Activated CD8-positive, alpha-beta memory T cell treated with anti-CD3 and anti-CD28 coated beads, Interleukin-2, amount 10 ng/mL, durations not matched to agents 7 days and 5 days (primary cell): ENCODE data around the gene TWF2. TPM values are rescaled to one million over a fixed set of nuclear protein-coding genes. Genes with fewer than 3 reads are reported as not detected.

Source experiments
- ATAC-seq: fragments of 150-1000 bp; cut with Tn5 transposase; one replicate; pipeline ENCODE4 v1.10.0; 2021; ENCODE audit warnings: moderate library complexity
- CTCF ChIA-PET: fragments of 350-600 bp; sonication (Branson Sonifier 250); formaldehyde crosslinking; loops from one replicate; lab custom pipeline; 2021; ENCODE audit warnings: antibody characterized with exemption; lab: Charles Lee
- DNase-seq: peaks from one replicate; pipeline ENCODE4 v3.0.0-alpha.2; 2020
- H3K27ac Mint-ChIP-seq: one replicate; pipeline ENCODE4 v1.8.0; 2021; ENCODE audit warnings: mild to moderate bottlenecking, mixed read lengths
- H3K27me3 Mint-ChIP-seq: one replicate; pipeline ENCODE4 v1.8.0; 2021; ENCODE audit warnings: mixed read lengths
- H3K36me3 Mint-ChIP-seq: one replicate; pipeline ENCODE4 v1.8.0; 2021; ENCODE audit warnings: mild to moderate bottlenecking, mixed read lengths
- H3K4me1 Mint-ChIP-seq: one replicate; pipeline ENCODE4 v1.8.0; 2021; ENCODE audit warnings: mixed read lengths
- H3K4me3 Mint-ChIP-seq: one replicate; pipeline ENCODE4 v1.8.0; 2021; ENCODE audit warnings: mild to moderate bottlenecking, moderate library complexity, mixed read lengths
- H3K9me3 Mint-ChIP-seq: one replicate; pipeline ENCODE4 v1.8.0; 2022; ENCODE audit warnings: low read depth, mixed read lengths
- microRNA-seq: library from miRNA; unstranded; fragments of <30 nt; microRNA quantifications from one replicate; pipeline ENCODE4 v1.2.0, GENCODE V29; 2022
- total RNA-seq, 2 experiments: library from RNA; stranded (reverse); gene quantifications; one replicate each; pipeline ENCODE4 v1.2.3, GENCODE V29; 2021

TWF2 gene
- total RNA-seq, 2 experiments from 2014 or later = 110 to 131 TPM

GRCh38 chr3:52188556-52188955, 50.4 kb downstream of the TWF2 start:
- CTCF ChIA-PET = interaction anchor here (0.6 to 2.5 kb wide), 4 partner anchors 34 to 259 kb away, joined by 3 to 7 read pairs (median 4); partner anchors contain the start of gene POC1A
- no peak overlapping the region for H3K4me3 Mint-ChIP-seq
- no peak overlapping the region for H3K27ac Mint-ChIP-seq
- peaks cover 16% of the 10 kb centered on the region for H3K4me1 Mint-ChIP-seq
- H3K9me3 Mint-ChIP-seq = no peaks in the 10 kb centered on the region
- no peak for DNase-seq
- no peak for ATAC-seq
- H3K27me3 Mint-ChIP-seq = no peaks in the 10 kb centered on the region
- no peaks in the 10 kb centered on the region for H3K36me3 Mint-ChIP-seq

GRCh38 chr3:52186729-52187128, 52.2 kb downstream of the TWF2 start:
- H3K27me3 Mint-ChIP-seq = no peaks in the 10 kb centered on the region
- no peak overlapping the region for H3K4me3 Mint-ChIP-seq
- CTCF ChIA-PET = interaction anchor here (1.1 kb wide), 1 partner anchor 185 kb away, joined by 3 read pairs; no protein-coding TSS in a partner anchor

GRCh38 chr3:52185837-52186236, 53.1 kb downstream of the TWF2 start:
- H3K9me3 Mint-ChIP-seq = no peaks in the 10 kb centered on the region
- no peak for DNase-seq
- H3K4me3 Mint-ChIP-seq = no peak overlapping the region
- CTCF ChIA-PET = no interaction called here
- no peak for ATAC-seq
- no peaks in the 10 kb centered on the region for H3K27me3 Mint-ChIP-seq
- no peaks in the 10 kb centered on the region for H3K36me3 Mint-ChIP-seq
- H3K4me1 Mint-ChIP-seq = peaks cover 39% of the 10 kb centered on the region
- no peak overlapping the region for H3K27ac Mint-ChIP-seq

More at GRCh38 chr3:52186729-52187128, 52.2 kb downstream of the TWF2 start:
- Mint-ChIP-seq H3K9me3 (no peaks in the 10 kb centered on the region), H3K36me3 (no peaks in the 10 kb centered on the region), H3K4me1 (peaks cover 34% of the 10 kb centered on the region), H3K27ac (no peak overlapping the region)
- no peak for ATAC-seq
- no peak for DNase-seq

GRCh38 chr3:52185311-52185710, 53.6 kb downstream of the TWF2 start:
- Mint-ChIP-seq H3K36me3 (no peaks in the 10 kb centered on the region), H3K27ac (no peak overlapping the region), H3K4me3 (no peak overlapping the region), H3K27me3 (no peaks in the 10 kb centered on the region), H3K9me3 (no peaks in the 10 kb centered on the region), H3K4me1 (peaks cover 37% of the 10 kb centered on the region)
- no peak for ATAC-seq
- CTCF ChIA-PET = interaction anchor here (1.5 kb wide), 1 partner anchor 31 kb away, joined by 3 read pairs; the partner anchor contains the start of gene POC1A
- no peak for DNase-seq

- CTCF ChIA-PET = interaction anchor here (1.5 kb wide), 1 partner anchor 30 kb away, joined by 3 read pairs; the partner anchor contains the start of gene POC1A
- DNase-seq = no peak
- Mint-ChIP-seq H3K9me3 (no peaks in the 10 kb centered on the region), H3K4me3 (no peak overlapping the region), H3K27me3 (no peaks in the 10 kb centered on the region), H3K27ac (no peak overlapping the region), H3K36me3 (no peaks in the 10 kb centered on the region), H3K4me1 (peaks cover 34% of the 10 kb centered on the region)
- ATAC-seq = no peak
Measured at GRCh38 chr3:52184690-52185089, 54.3 kb downstream of the TWF2 start.

DNA sequence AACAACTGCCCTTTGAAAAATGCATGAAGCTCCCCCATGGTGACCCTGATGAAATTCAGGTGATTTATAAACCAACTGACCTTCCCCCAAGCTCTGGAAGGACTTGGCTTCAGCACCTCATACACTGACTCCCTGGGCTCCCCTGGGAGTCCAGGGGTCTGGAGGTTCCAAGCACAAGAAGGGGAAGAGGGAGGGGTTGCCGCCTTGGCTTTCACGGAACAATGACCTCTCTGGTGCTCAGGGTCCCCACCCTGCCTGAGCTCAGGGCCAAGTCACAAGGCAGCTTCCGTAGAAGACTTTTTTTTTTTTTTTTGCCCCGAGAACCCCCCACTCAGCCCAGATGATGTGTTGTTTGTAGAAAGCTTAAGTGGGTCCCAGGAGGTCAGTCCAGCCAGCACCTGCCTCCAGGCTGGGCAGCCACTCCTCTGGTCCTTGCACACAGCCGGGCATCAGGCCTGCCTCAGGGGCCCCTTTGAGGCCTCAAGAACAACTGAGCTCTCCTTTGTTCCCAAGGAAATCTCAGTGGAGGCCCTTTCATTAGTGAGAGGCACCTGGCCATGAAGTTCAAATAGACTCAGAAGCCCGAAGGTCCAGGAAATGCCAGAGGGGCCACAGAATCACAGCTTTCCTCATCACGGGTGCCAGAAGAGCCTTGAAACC, 55.0 kb downstream of the TWF2 start:
- no peak overlapping the region for H3K4me3 Mint-ChIP-seq
- H3K27me3 Mint-ChIP-seq = no peaks in the 10 kb centered on the region
- ATAC-seq (no peak), DNase-seq (no peak)
- no peaks in the 10 kb centered on the region for H3K36me3 Mint-ChIP-seq
- no peaks in the 10 kb centered on the region for H3K9me3 Mint-ChIP-seq
- CTCF ChIA-PET = interaction anchor here (0.8 to 3.3 kb wide), 6 partner anchors 9 to 242 kb away, joined by 3 to 12 read pairs (median 4); partner anchors contain the start of genes POC1A and RRP9
- peaks cover 27% of the 10 kb centered on the region for H3K4me1 Mint-ChIP-seq
- H3K27ac Mint-ChIP-seq = no peak overlapping the region

DNA sequence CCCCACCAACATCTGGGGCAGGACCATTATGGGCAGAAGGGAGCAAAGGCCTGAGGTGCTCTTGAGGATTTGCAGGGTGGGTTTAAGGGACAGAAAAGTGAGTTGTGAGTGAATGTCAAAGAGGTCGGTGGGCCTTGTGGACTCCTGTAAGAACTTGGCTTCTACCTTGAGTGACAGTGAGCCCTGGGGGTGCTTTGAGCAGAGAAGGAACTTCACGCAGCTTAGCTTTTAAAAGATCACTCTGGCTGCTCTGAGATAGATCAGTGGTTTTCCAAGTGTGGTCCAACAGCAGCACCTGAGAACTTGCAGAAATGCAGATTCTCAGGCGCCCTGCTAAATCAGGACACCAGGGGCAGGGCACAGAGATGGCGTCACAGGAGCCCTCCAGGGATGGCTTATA, 56.3 kb downstream of the TWF2 start:
- ATAC-seq (no peak), DNase-seq (no peak)
- CTCF ChIA-PET = interaction anchor here (1.0 to 3.3 kb wide), 4 partner anchors 10 to 241 kb away, joined by 3 to 12 read pairs (median 4); partner anchors contain the start of gene RRP9
- Mint-ChIP-seq H3K9me3 (no peaks in the 10 kb centered on the region), H3K27me3 (no peaks in the 10 kb centered on the region), H3K4me3 (no peak overlapping the region), H3K36me3 (no peaks in the 10 kb centered on the region), H3K4me1 (peaks cover 25% of the 10 kb centered on the region), H3K27ac (peak overlapping the region; percentile 6)

DNA sequence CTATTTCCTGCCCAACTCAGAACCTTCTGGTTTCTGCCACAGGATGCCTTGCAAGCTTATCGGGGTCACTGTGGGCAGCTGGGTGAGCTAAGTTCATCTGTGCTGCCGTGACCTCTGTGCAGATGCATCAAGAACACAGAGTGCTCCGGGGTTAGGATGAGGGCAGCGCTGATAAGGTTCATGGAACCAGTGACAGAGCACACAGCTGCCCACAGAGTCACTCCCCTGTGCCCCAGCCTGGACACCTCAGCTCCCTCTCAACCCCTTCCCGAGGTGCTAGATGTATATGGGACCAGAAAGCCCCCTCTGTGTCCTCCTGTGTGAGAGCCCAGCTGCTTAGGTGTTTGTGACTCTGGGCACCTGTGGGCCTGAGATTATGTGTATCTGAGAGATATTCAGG, 56.8 kb downstream of the TWF2 start:
- DNase-seq = peak; percentile 69
- H3K36me3 Mint-ChIP-seq = no peaks in the 10 kb centered on the region
- H3K27me3 Mint-ChIP-seq = no peaks in the 10 kb centered on the region
- peaks cover 25% of the 10 kb centered on the region for H3K4me1 Mint-ChIP-seq
- CTCF ChIA-PET = interaction anchor here (1.0 to 3.3 kb wide), 3 partner anchors 11 to 97 kb away, joined by 4 to 12 read pairs (median 4); no protein-coding TSS in a partner anchor
- no peaks in the 10 kb centered on the region for H3K9me3 Mint-ChIP-seq
- peak overlapping the region; percentile 6 for H3K27ac Mint-ChIP-seq
- H3K4me3 Mint-ChIP-seq = no peak overlapping the region
- ATAC-seq = peak; percentile 75

DNA sequence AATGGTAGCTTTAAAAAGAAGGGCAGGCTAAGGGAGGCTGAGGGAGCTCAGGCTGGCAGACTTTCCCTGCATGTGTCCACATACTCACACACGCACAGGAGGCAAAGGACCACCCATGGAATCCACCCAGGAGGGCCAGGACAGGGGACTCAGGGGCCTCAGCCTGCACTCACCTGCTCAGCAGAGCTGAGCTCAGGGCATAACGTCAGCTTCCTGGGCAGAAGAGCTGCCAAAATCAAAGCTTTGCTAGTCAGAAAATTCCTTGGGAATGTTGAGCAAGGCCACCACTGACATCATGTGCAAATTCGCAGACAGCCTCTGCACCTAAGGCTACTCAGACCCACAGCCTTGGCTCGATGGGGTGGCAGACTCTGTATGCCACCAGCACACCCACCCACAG, 57.4 kb downstream of the TWF2 start:
- no peaks in the 10 kb centered on the region for H3K27me3 Mint-ChIP-seq
- H3K4me1 Mint-ChIP-seq = peaks cover 25% of the 10 kb centered on the region
- CTCF ChIA-PET = interaction anchor here (1.0 to 3.3 kb wide), 3 partner anchors 10 to 98 kb away, joined by 4 to 12 read pairs (median 4); no protein-coding TSS in a partner anchor
- DNase-seq (no peak), ATAC-seq (no peak)
- H3K36me3 Mint-ChIP-seq = no peaks in the 10 kb centered on the region
- no peak overlapping the region for H3K27ac Mint-ChIP-seq
- H3K9me3 Mint-ChIP-seq = no peaks in the 10 kb centered on the region
- H3K4me3 Mint-ChIP-seq = no peak overlapping the region

Small RNAs within 50 kb of the gene (microRNA-seq; reads per million reads assigned to microRNA genes)
- 196,847 reads per million, percentile 100 among the genes with 10 or more reads in this experiment for gene MIRLET7G

Other genes starting within 250 kb of the TWF2 start
- 1,000 to 10,000 TPM; 1,042 to 1,060 TPM for gene RPL29, start 243.3 kb downstream of the TWF2 start, total RNA-seq
- 10 to 100 TPM; 24.2 to 29.3 TPM for gene DUSP7, start 182.6 kb downstream of the TWF2 start, total RNA-seq
- 10 to 100 TPM; 29.3 to 29.5 TPM for gene POC1A, start 84.7 kb downstream of the TWF2 start, total RNA-seq
- 10 to 100 TPM; 61.3 to 84.2 TPM for gene ALAS1, start 41.0 kb downstream of the TWF2 start, total RNA-seq
- gene TLR9, start 13.5 kb downstream of the TWF2 start, total RNA-seq = under 1 TPM in 1 of 2 experiments, not detected in 1; 0.64 TPM
- gene PPM1M, start 6.6 kb upstream of the TWF2 start, total RNA-seq = 10 to 100 TPM; 91.1 to 94.1 TPM
- 100 to 1,000 TPM; 114 to 132 TPM for gene WDR82, start 39.5 kb upstream of the TWF2 start, total RNA-seq
- gene GLYCTK, start 48.7 kb upstream of the TWF2 start, total RNA-seq = 10 to 100 TPM; 23.2 to 29.4 TPM
- gene DNAH1, start 77.2 kb upstream of the TWF2 start, total RNA-seq = 10 to 100 TPM; 13.9 to 26.5 TPM
- 100 to 1,000 TPM; 102 to 107 TPM for gene BAP1, start 170.8 kb upstream of the TWF2 start, total RNA-seq
- 10 to 100 TPM; 12.9 to 26.5 TPM for gene PHF7, start 171.5 kb upstream of the TWF2 start, total RNA-seq
- under 1 TPM; 0.28 to 0.38 TPM for gene SEMA3G, start 205.9 kb upstream of the TWF2 start, total RNA-seq
- 1 to 10 TPM; 1.4 to 2.6 TPM for gene TNNC1, start 214.9 kb upstream of the TWF2 start, total RNA-seq
- gene NISCH, start 216.4 kb upstream of the TWF2 start, total RNA-seq = 10 to 100 TPM; 72.9 to 84.1 TPM